Sigmoid colon (tissue), 4 donors: Measurements from ENCODE around the gene ARMC2.

Experiments used
- EP300 ChIP-seq, 4 donors: sonication (generic); formaldehyde crosslinking; IDR thresholded peaks; one replicate each; pipeline ENCODE4 v1.6.1; 2017; ENCODE audit warnings: antibody characterized with exemption in 4 of 4
- TF ChIP-seq, protein P1 (sequence below), 4 experiments: fragments of 450-650 bp in 3 of 4; fragments of 200-600 bp in 1 of 4; IDR thresholded peaks; one replicate each; pipeline ENCODE4 v1.5.1; 2016 to 2019; ENCODE audit warnings: antibody characterized with exemption in 4 of 4, mild to moderate bottlenecking in 3 of 4, moderate library complexity in 2 of 4

DNA sequence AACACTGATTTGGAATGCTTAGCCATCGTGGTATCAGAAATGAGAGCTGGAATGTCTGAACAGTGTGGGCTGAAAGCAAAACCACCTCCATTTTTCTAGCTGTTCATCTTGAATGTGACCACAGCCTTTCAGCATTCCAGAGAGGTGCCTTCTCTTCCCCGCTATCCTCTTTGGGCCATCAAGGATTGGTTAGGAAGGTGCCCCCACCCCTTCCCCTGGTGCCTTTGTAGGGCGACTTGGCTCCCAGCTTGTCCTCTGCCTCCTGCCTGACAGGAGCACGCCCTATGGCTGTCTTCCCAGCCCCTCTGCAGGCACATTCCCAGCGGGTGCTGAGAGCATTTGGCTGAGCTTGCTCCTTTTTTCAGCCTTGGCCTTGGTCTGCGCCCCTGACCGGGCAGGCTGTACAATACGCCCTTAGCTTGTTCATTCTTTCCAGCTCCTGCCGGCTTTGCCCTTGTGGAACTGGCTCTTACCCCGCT lies 97.5 kb downstream of the ARMC2 start:
- TF ChIP-seq, protein P1, sequence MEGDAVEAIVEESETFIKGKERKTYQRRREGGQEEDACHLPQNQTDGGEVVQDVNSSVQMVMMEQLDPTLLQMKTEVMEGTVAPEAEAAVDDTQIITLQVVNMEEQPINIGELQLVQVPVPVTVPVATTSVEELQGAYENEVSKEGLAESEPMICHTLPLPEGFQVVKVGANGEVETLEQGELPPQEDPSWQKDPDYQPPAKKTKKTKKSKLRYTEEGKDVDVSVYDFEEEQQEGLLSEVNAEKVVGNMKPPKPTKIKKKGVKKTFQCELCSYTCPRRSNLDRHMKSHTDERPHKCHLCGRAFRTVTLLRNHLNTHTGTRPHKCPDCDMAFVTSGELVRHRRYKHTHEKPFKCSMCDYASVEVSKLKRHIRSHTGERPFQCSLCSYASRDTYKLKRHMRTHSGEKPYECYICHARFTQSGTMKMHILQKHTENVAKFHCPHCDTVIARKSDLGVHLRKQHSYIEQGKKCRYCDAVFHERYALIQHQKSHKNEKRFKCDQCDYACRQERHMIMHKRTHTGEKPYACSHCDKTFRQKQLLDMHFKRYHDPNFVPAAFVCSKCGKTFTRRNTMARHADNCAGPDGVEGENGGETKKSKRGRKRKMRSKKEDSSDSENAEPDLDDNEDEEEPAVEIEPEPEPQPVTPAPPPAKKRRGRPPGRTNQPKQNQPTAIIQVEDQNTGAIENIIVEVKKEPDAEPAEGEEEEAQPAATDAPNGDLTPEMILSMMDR (IDR thresholded peaks at IDR 0.05): no peak
- no peak for TF ChIP-seq EP300 (IDR thresholded peaks at IDR 0.05)
